Activated CD8-positive, alpha-beta memory T cell treated with anti-CD3 and anti-CD28 coated beads, Interleukin-2, amount 50 U/mL, for 24 hours (primary cell): ENCODE results near the gene NIN.

Experiments
- DNase-seq: peaks from one replicate; pipeline ENCODE4 v3.0.0-alpha.2; 2020; ENCODE audit errors: extremely low read depth

Gene NIN

DNA sequence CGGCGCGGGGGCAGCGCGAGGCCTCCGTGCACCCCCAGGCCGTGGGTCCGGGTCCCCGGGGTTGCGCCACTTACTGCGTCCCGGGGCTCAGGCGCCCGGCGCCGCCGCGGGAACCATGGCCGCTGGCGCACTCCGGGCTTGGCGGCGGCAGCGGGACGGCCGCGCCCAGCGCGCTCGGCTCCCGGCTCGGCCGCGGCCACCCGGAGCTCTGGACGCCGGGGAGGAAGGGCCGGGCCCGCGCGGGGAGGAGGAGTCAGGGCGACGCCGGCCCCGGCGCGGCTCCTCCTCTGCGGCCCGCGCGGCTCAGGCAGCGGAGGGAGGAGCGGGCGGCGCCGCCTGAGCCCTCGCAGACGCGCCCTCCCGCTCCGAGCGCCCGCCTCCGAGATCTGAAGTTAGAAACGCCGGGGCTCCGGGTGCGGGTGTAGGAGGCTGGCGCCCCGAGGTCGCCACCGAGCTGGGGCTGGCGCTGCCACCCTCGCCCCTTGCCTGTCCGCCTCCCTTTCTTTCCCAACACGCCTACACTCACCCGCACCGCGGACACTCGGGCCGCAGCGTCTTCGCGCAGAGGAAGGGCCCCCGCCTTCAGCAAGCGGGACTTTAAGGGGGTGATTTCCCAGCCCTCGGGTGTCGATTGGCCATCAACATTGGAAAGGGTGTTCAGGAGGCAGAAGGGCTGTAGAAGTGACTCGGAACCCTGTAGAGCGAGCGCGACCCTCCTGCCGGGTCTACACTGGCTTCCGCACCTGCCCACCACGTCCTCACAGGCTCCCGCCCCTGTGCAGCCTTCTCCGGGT is at the start of gene NIN:
Gene NIN, minus strand, starts transcription at position 231 of the 794 bp plus-strand sequence. CDS start 9,106 bp downstream, outside the sequence.
- DNase-seq = no peak

DNA sequence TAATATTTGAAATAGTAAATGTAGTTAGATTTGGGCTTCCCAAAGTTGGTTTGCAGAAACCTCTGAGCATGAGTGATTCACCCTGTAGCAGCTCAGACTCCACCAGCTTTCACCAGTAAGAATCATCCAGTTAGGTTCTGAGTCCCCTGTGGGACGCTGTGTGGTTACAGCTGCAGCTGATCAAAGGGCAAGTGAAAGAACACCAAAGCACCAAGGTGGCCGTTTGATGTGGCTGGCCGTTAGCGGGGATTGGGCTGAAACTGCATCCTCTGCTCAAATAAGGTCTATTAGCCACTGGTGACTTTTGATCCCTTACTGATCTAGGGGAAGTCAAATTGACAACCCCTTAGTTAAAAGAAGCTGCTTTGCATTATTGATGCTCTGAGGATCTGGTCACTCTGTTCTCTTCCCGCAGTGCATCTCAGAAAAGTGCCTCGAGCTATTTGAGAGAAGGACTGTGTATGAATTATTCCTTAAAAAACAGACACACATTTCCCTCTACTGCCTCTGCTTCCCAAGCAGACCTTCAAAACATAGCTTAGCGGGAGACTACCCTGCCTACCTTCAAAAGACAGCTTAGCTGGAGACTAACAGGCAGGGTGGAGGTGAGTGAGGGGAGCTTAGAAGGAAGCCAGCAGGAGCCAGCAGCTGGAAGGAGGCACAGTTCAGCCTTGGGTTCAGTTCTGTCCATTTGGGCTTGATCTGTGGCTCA is 44.6 kb upstream of the NIN start:
- peak; percentile 27 for DNase-seq

- DNase-seq = no peak
Measured at GRCh38 chr14:50874757-50875156, 43.8 kb upstream of the NIN start.

DNA sequence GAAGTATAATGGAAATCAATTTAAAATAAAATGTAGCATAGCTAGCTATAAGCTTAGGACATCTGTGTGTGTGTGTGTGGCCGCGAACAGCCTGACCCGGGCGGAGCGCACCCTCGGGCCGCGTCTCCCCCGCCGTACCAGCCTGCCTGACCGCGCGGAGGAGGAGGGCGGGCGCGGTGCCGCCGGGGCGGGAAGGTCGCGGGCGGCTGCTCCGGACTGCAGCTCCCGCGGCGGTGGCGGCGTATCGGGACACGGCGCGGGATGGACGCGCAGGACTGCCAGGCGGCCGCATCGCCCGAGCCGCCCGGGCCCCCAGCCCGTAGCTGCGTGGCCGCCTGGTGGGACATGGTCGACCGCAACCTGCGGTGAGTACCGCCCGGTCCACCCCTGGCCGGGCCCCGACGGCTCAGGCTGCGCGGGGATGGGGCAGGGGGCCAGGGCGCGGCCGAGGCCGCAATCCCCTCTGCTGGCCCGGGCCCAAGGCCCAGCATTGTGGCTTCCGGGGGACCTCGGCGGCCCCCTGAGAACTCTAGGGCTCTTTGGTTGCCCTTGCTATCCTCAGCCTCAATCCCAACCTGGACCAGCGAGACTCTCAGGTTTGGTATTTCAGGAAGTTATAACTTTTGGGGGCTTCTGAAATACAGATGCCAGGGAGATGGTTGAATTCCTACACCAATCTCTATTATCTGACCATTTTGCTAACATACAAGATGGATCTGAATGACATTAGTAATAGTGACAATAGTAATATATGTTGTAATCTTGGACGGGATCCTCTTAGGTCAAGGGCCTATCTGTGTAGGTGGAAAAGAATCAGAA is 41.2 kb upstream of the NIN start, which contains the start of gene ABHD12B:
Gene ABHD12B, plus strand, starts transcription at position 140 of the 819 bp plus-strand sequence. Its CDS starts 122 bp downstream, at position 262.
- no peak for DNase-seq

DNA sequence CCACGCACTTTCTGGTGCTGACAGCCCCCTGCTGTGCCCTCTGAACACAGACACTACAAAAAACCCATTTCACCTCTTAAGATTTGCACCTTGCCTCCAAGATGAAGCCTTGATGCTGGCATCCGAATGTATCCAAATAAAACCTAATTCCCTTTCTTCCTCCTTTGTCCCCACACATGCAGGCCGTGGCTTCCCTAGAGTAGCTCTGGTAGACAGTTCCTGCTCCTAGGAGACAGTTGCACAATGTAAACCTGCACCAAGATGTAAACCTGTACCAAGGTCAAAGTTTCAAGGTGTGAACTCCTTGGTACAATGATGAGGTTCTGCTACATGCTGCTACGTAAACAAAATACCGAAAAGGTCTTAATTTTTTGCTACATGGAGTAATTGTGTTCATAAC is 40.3 kb upstream of the NIN start:
- no peak for DNase-seq

- DNase-seq = no peak
Measured at GRCh38 chr14:50865391-50866076, 34.6 kb upstream of the NIN start.

DNA sequence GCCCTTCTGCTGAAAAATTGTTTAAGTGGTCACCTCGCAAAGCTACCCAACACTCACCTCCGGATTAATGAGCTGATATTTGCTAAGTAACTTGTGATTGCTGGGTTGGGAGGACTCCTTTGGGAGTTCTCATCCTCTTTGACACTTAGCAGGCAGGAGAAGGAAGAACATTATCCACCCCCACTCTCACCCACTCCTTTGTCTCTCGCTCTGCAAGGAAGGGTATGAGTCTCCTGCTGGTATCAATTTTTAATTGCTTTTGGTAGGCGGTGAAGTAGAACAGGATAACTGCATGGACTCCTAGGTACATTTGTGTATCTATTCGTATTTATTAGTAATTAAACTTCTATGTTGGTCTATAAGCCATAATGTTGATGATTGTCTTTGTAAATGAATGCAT is 34.0 kb upstream of the NIN start:
- DNase-seq = no peak

GRCh38 chr14:50864237-50864636 is 33.3 kb upstream of the NIN start:
- no peak for DNase-seq

DNA sequence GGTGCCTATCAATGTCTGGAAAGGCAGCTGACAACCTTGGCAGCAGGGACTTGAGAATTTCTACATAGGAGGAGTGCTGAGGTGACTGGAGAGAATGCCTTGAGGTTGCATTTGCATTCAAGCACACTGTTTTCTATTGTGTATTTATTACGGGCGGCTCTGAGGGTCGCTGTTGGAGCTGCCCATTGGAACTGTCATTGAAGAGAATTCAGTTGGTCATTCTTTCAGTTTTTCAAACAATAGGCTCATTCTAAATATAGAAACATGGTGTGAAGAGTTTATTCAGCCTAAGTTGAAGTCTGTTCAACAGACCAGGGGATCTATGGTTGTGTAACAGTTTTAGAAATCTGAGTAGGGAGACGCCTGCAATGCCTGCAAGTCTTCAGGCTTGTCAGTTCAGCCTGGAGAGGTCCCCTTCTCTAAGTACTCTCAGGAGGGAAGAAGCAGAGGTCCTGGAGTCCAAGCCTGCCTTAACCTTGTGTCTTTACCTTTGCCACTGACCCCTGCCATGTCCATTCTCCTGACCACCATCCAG is 31.1 kb upstream of the NIN start:
- DNase-seq = no peak

GRCh38 chr14:50860478-50861086 is 29.6 kb upstream of the NIN start:
- DNase-seq = peak; percentile 72

DNA sequence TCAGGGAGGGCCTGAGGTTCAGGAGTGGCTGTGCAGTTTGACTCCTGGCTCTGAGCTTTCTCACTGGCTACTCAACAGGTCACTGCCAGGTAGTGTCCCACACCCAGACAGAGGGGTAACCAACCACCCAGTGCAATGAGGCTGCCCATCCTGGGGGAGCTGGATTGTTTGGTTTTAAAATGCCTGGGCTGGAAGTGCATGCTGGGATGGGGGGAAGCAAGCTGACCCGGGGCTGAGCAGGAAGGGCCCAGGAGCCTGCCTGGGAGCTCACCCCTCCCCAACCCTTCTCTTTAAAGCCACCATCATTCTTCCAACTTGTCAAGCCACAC is 28.3 kb upstream of the NIN start:
- no peak for DNase-seq

GRCh38 chr14:50856660-50857059 is 25.7 kb upstream of the NIN start:
- no peak for DNase-seq

- DNase-seq = no peak
Measured at GRCh38 chr14:50855558-50855957, 24.6 kb upstream of the NIN start.

- DNase-seq = no peak
Measured at GRCh38 chr14:50854521-50854920, 23.6 kb upstream of the NIN start.

GRCh38 chr14:50853891-50854290 is 22.9 kb upstream of the NIN start:
- DNase-seq = no peak

- DNase-seq = no peak
Measured at GRCh38 chr14:50846226-50846880, 15.4 kb upstream of the NIN start.

- no peak for DNase-seq
Measured at GRCh38 chr14:50845166-50845565, 14.2 kb upstream of the NIN start.

GRCh38 chr14:50844391-50844790 is 13.4 kb upstream of the NIN start:
- DNase-seq = no peak

GRCh38 chr14:50839691-50840090 is 8.7 kb upstream of the NIN start:
- DNase-seq = no peak

DNA sequence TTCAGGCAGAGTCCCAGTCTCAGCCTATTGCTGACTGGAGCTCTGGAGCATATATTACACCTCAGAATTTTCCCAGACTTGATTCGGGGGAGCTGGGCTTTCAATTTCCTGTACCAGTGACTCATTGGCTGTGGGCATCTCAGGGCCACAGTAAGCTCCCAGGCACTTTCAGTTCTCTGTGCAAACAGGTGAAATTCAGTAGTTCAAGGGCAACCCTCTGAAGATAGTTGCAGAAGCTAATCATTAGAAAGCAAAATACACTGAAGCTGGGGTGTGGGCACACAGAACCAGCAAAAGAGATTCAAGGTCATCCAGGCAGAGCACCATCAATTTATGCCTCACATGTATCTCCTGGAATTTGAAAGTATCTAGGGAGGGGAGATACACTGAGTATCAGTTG is 8.1 kb upstream of the NIN start:
- DNase-seq = no peak
